ENCODE measurements around the gene FAM221A. TPM values are rescaled to one million over a fixed set of nuclear protein-coding genes. Genes with fewer than 3 reads are reported as not detected.
"Not testable (repeated sequence)": the region's sequence is repeated elsewhere in the genome, so short reads cannot be mapped to it uniquely, and the experiment has no call there.

The FAM221A gene
- polyA plus RNA-seq, 4 donors = 11.5 to 24.8 (median 18.1) TPM

DNA sequence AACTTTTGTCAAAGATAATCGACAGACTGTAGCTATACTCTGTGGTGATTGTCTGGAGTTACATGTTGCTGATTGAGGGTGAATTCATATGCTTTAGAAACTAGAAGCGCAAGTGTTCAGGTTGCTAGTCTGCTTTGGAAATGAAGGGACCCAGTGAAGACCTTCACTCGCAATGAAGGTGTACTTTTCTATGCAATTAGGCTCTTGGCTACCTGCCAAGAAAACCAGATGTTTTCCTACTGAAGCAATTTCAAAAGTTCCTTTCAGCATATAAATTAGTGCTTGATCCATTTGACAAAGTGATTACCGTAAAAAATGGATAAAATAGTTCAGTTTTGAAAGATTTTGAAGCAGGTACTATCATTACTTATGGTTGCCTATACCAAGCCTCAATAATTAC, 20.0 kb downstream of the FAM221A start:
- DNase-seq (ENCODE audit: low read depth in 4 of 4, low spot score in 2 of 4) = no peak

GRCh38 chr7:23709081-23709750, 29.2 kb downstream of the FAM221A start:
- DNase-seq (ENCODE audit: low read depth in 4 of 4, low spot score in 2 of 4) = no peak

GRCh38 chr7:23710000-23710399, 30.0 kb downstream of the FAM221A start, which contains the start of gene STK31:
STK31 (plus strand) TSS chr7:23710219; CDS start chr7:23710286, 67 bp downstream.
- no peak for DNase-seq (ENCODE audit: low read depth in 4 of 4, low spot score in 2 of 4)

- DNase-seq (ENCODE audit: low read depth in 4 of 4, low spot score in 2 of 4) = peak in 3 of 4 donors; percentile 13 to 42 (median 36)
These were observed 32.6 kb downstream of the FAM221A start for GRCh38 chr7:23712368-23713284.

DNA sequence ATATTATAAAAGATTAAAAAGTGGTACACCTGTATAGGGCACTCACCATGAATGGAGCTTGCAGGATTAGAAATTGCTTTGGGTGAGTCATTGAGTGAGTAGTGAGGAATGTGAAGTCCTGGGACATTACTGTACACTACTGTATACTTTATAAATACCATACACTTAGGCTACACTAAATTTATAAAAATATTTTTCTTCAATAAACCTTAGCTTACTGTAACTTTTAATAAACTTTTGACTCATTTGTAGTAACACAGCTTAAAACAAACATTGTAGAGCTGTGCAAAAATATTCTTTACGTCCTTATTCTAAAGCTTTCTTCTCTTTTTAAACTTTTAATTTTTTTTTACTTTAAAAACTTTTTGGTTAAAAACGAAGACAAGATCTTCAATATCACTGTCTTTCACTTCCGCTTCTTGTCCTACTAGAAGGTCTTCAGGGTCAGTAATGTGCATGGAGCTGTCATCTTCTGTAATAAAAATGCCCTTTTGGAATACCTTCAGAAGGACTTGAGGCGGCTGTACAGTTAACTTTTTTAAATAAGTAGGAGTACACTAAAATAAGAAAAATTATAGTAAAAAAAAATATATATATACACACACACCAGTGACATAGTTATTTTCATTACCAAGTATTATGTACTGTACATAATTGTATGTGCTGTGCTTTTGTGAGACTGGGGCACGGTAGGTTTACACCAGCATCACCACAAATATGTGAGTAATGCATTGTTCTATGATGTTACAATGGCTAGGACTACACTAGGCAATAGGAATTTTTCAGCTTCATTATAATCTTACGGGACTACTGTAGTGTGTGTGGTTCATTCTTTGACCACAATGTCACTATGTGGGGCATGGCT, 33.5 kb downstream of the FAM221A start:
- DNase-seq (ENCODE audit: low read depth in 4 of 4, low spot score in 2 of 4) = no peak

- no peak for DNase-seq (ENCODE audit: low read depth in 4 of 4, low spot score in 2 of 4)
These were observed 34.1 kb downstream of the FAM221A start for GRCh38 chr7:23714150-23714464.

GRCh38 chr7:23714579-23714978, 34.6 kb downstream of the FAM221A start:
- no peak for DNase-seq (ENCODE audit: low read depth in 4 of 4, low spot score in 2 of 4)

- DNase-seq (ENCODE audit: low read depth in 4 of 4, low spot score in 2 of 4) = no peak
These were observed 35.1 kb downstream of the FAM221A start for GRCh38 chr7:23715099-23715498.

DNA sequence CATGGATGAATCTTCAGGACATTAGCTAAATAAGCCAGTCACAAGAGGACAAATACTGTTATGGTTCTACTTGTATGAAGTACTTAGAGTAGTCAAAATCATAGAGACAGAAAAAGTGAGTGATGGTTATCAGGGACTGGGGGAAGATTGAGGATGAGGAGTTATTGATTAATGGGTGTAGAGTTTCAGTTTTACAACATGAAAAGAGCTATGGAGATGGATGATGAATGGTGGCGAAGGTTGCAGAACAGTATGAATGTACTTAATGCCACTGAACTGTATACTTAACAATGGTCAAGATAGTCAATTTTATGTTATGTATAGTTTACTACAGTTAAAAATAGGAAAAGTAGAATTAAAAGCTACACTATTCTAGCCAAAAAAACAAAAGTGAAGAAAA, 37.8 kb downstream of the FAM221A start:
- no peak for DNase-seq (ENCODE audit: low read depth in 4 of 4, low spot score in 2 of 4)

- no peak for DNase-seq (ENCODE audit: low read depth in 4 of 4, low spot score in 2 of 4)
These were observed 41.5 kb downstream of the FAM221A start for GRCh38 chr7:23721456-23721855.

- DNase-seq (ENCODE audit: low read depth in 4 of 4, low spot score in 2 of 4) = not testable (repeated sequence)
These were observed 42.7 kb downstream of the FAM221A start for GRCh38 chr7:23722587-23723216.

- peak in 1 of 4 donors; percentile 7 for DNase-seq (ENCODE audit: low read depth in 4 of 4, low spot score in 2 of 4)
These were observed 44.1 kb downstream of the FAM221A start for GRCh38 chr7:23724113-23724512.

GRCh38 chr7:23742051-23742450, 62.1 kb downstream of the FAM221A start:
- DNase-seq (ENCODE audit: low read depth in 4 of 4, low spot score in 2 of 4) = no peak

GRCh38 chr7:23743226-23743625, 63.2 kb downstream of the FAM221A start:
- no peak for DNase-seq (ENCODE audit: low read depth in 4 of 4, low spot score in 2 of 4)

GRCh38 chr7:23746629-23747028, 66.6 kb downstream of the FAM221A start:
- DNase-seq (ENCODE audit: low read depth in 4 of 4, low spot score in 2 of 4) = no peak

- DNase-seq (ENCODE audit: low read depth in 4 of 4, low spot score in 2 of 4) = no peak
These were observed 71.9 kb downstream of the FAM221A start for GRCh38 chr7:23751852-23752251.

All from left renal cortex interstitium (tissue), 4 donors.